ENCODE measurements around the gene SPEM3. TPM values are rescaled to one million over a fixed set of nuclear protein-coding genes. Genes with fewer than 3 reads are reported as not detected.
A peak's percentile ranks its signal among the peaks of the same experiment; 100 is the strongest.

Gene SPEM3
- total RNA-seq, 5 donors from 2014 or later (not counting 1 experiment from before 2014, with no cell fraction given) = not detected

DNA sequence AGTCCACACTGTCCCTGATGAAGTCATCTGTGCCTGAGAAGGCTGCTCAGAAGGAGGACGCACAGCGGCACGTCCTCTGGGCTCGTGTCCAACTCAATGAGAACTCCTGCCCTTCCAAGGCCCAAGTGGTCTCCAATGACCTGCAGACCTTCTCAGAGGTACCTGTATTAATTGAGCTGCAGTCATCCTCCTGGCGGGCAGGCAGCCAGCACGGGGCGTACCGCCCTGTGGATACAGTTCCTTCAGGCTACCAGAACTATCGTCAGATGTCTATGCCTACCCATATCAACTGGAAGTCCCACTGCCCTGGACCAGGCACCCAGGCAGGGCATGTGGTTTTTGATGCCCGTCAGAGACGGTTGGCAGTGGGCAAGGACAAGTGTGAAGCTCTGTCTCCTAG lies 3.6 kb downstream of the SPEM3 start:
- no peak overlapping the region for H3K27ac Mint-ChIP-seq

GRCh38 chr17:7435676-7436555 lies 7.3 kb downstream of the SPEM3 start:
- Mint-ChIP-seq H3K4me3 (peak overlapping the region; percentile 92 to 96 (median 93)), H3K9me3 (no peaks in the 10 kb centered on the region), H3K27ac (peak overlapping the region; percentile 95 to 96), H3K27me3 (peaks cover 12 to 20% of the 10 kb centered on the region in 2 donors), H3K36me3 (no peaks in the 10 kb centered on the region), H3K4me1 (peaks cover 41 to 48% (median 44%) of the 10 kb centered on the region in 3 donors)
- ChIA-PET POLR2A (interaction anchor here in 1 of 2 donors (0.6 to 2.9 kb wide), 7 partner anchors 8 to 251 kb away, joined by 3 to 21 read pairs (median 6); partner anchors contain the start of genes POLR2A, TMEM256 and TP53), CTCF (interaction anchor here (0.5 to 2.9 kb wide), 29 partner anchors 10 to 390 kb away, joined by 3 to 26 read pairs (median 5); partner anchors contain the start of genes GABARAP (in 1 of the 2), SENP3 (in 1 of the 2), TMEM256 (in 1 of the 2) and TP53 (in 1 of the 2))
- no peaks in the 10 kb centered on the region for H3K36me3 ChIP-seq (ENCODE audit: control insufficient read depth in 2 of 2, extremely low read depth in 1 of 2, insufficient read depth in 1 of 2, low read length in 1 of 2)
- no peaks in the 10 kb centered on the region for H3K9me3 ChIP-seq
- peaks cover 0 to 35% of the 10 kb centered on the region in 2 experiments for H3K27me3 ChIP-seq (replicated peaks in 1 of 2; ENCODE audit: control insufficient read depth in 2 of 2, extremely low read depth in 1 of 2, insufficient read depth in 2 of 2, low read length in 1 of 2)
- H3K27ac ChIP-seq (ENCODE audit: low read length) = peak overlapping the region; percentile 83
- WGBS (ENCODE audit: insufficient coverage) = 12% methylated on average over 49 of the region's 49 CpGs
- peak; percentile 44 to 52 (median 48) for ATAC-seq (replicated peaks in 1 of 4)
- peak in 34 of 35 experiments; percentile 24 to 76 (median 43) for DNase-seq
- peaks cover 13 to 58% of the 10 kb centered on the region in 2 experiments for H3K4me1 ChIP-seq (ENCODE audit: control insufficient read depth in 1 of 2, extremely low read depth in 1 of 2, insufficient read depth in 2 of 2, low read length in 2 of 2)
- H3K4me3 ChIP-seq (ENCODE audit: control insufficient read depth in 1 of 2, extremely low read depth in 1 of 2, low read length in 1 of 2) = peak overlapping the region; percentile 78 to 86

More for the DNA sequence above, 3.6 kb downstream of the SPEM3 start:
- DNase-seq (no peak), ATAC-seq (replicated peaks in 1 of 4) (no peak)
- ChIA-PET POLR2A (no interaction called here), CTCF (no interaction called here)
- WGBS (ENCODE audit: insufficient coverage) = 93% methylated on average over 11 of the region's 11 CpGs
- peaks cover 14 to 20% (median 17%) of the 10 kb centered on the region in 3 donors for H3K4me1 Mint-ChIP-seq
- Histone ChIP-seq H3K4me3 (ENCODE audit: control insufficient read depth in 1 of 2, extremely low read depth in 1 of 2, low read length in 1 of 2) (no peak overlapping the region), H3K4me1 (ENCODE audit: control insufficient read depth in 1 of 2, extremely low read depth in 1 of 2, insufficient read depth in 2 of 2, low read length in 2 of 2) (peaks cover 0 to 22% of the 10 kb centered on the region in 2 experiments), H3K9me3 (no peaks in the 10 kb centered on the region), H3K27me3 (replicated peaks in 1 of 2; ENCODE audit: control insufficient read depth in 2 of 2, extremely low read depth in 1 of 2, insufficient read depth in 2 of 2, low read length in 1 of 2) (no peaks in the 10 kb centered on the region), H3K27ac (ENCODE audit: low read length) (no peak overlapping the region), H3K36me3 (ENCODE audit: control insufficient read depth in 2 of 2, extremely low read depth in 1 of 2, insufficient read depth in 1 of 2, low read length in 1 of 2) (no peaks in the 10 kb centered on the region)
- H3K36me3 Mint-ChIP-seq = no peaks in the 10 kb centered on the region
- no peaks in the 10 kb centered on the region for H3K27me3 Mint-ChIP-seq
- H3K9me3 Mint-ChIP-seq = no peaks in the 10 kb centered on the region
- no peak overlapping the region for H3K4me3 Mint-ChIP-seq

DNA sequence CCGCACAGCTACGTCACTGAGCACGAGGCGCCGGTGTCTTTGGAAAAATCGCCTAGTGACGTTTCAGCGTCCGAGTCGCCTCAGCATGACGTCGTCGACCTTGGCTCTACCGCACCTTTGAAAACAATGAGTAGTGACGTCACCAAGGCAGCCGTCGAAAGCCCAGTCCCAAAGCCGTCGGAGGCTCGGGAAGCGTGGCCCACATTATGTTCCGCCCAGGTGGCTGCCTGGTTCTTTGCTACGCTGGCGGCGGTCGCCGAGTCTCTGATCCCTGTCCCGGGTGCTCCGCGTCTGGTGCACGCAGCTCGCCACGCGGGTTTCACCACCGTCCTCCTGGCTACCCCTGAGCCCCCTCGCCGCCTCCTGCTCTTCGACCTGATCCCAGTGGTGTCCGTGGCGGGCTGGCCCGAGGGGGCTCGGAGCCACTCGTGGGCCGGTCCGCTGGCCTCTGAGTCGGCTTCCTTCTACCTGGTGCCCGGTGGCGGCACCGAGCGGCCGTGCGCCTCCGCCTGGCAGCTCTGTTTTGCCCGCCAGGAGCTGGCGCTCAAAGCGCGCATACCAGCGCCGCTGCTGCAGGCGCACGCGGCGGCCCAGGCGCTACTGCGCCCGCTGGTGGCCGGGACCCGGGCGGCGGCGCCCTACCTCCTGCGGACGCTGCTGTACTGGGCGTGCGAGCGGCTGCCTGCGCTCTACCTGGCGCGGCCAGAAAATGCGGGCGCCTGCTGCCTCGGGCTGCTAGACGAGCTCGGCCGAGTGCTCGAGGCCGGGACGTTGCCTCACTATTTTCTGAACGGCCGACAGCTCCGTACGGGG lies 8.1 kb downstream of the SPEM3 start:
- no peaks in the 10 kb centered on the region for H3K9me3 ChIP-seq
- peak overlapping the region; percentile 78 to 86 for H3K4me3 ChIP-seq (ENCODE audit: control insufficient read depth in 1 of 2, extremely low read depth in 1 of 2, low read length in 1 of 2)
- H3K27me3 ChIP-seq (replicated peaks in 1 of 2; ENCODE audit: control insufficient read depth in 2 of 2, extremely low read depth in 1 of 2, insufficient read depth in 2 of 2, low read length in 1 of 2) = peaks cover 0 to 43% of the 10 kb centered on the region in 2 experiments
- H3K27ac ChIP-seq (ENCODE audit: low read length) = peak overlapping the region; percentile 83
- no peaks in the 10 kb centered on the region for H3K36me3 ChIP-seq (ENCODE audit: control insufficient read depth in 2 of 2, extremely low read depth in 1 of 2, insufficient read depth in 1 of 2, low read length in 1 of 2)
- POLR2A ChIA-PET = interaction anchor here (0.5 to 2.9 kb wide), 4 partner anchors 19 to 250 kb away, joined by 4 to 21 read pairs (median 6); partner anchors contain the start of genes POLR2A (in 1 of the 2) and TP53 (in 1 of the 2)
- Mint-ChIP-seq H3K4me3 (peak overlapping the region; percentile 92 to 96 (median 93)), H3K27me3 (peaks cover 14 to 28% of the 10 kb centered on the region in 2 donors), H3K27ac (peak overlapping the region; percentile 95 to 96), H3K9me3 (no peaks in the 10 kb centered on the region), H3K36me3 (no peaks in the 10 kb centered on the region), H3K4me1 (peaks cover 41 to 48% (median 45%) of the 10 kb centered on the region in 3 donors)
- WGBS (ENCODE audit: insufficient coverage) = 13% methylated on average over 92 of the region's 92 CpGs
- ATAC-seq (replicated peaks in 1 of 4) (peak; percentile 66 to 70 (median 68)), DNase-seq (peak; percentile 62 to 91 (median 77))
- CTCF ChIA-PET = interaction anchor here (0.5 to 2.9 kb wide), 22 partner anchors 9 to 391 kb away, joined by 3 to 26 read pairs (median 5); partner anchors contain the start of genes GABARAP (in 1 of the 2), SOX15 (in 1 of the 2), TMEM256 (in 1 of the 2) and TP53 (in 1 of the 2)
- peaks cover 13 to 58% of the 10 kb centered on the region in 2 experiments for H3K4me1 ChIP-seq (ENCODE audit: control insufficient read depth in 1 of 2, extremely low read depth in 1 of 2, insufficient read depth in 2 of 2, low read length in 2 of 2)

DNA sequence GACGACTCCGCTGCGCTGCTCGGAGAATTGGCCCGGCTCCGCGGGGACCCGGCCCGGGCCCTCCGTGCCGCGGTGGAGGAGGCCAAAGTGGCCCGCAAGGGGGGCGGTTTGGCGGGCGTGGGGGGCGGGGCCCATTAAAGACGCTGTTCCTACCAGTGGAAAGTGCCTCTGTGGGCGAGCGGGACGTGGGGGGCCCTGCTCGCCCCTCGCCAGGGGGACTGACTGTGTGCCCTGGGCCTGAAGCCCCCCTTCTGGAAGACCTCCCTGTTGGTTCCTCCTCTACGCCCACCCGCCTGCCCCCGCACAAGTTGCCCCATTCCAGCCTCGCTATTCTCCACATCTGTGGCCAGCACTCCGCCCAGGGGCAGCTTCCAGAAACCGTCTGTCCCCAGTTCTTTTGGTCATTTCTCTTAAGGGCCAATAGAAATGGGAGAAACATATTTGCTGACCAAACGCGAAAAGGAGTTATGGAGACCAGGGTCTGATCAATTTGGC lies 8.8 kb downstream of the SPEM3 start:
- H3K4me3 ChIP-seq (ENCODE audit: control insufficient read depth in 1 of 2, extremely low read depth in 1 of 2, low read length in 1 of 2) = peak overlapping the region; percentile 21 to 86
- H3K27ac ChIP-seq (ENCODE audit: low read length) = no peak overlapping the region
- ATAC-seq (replicated peaks in 1 of 4) = no peak
- H3K4me1 ChIP-seq (ENCODE audit: control insufficient read depth in 1 of 2, extremely low read depth in 1 of 2, insufficient read depth in 2 of 2, low read length in 2 of 2) = peaks cover 13 to 58% of the 10 kb centered on the region in 2 experiments
- peak in 1 of 35 experiments; percentile 5 for DNase-seq
- Mint-ChIP-seq H3K9me3 (no peaks in the 10 kb centered on the region), H3K4me1 (peaks cover 41 to 48% (median 47%) of the 10 kb centered on the region in 3 donors), H3K27ac (no peak overlapping the region), H3K27me3 (peaks cover 20 to 34% of the 10 kb centered on the region in 2 donors), H3K36me3 (no peaks in the 10 kb centered on the region), H3K4me3 (peak overlapping the region; percentile 92 to 96 (median 93))
- ChIA-PET POLR2A (interaction anchor here in 1 of 2 donors (1.2 to 2.9 kb wide), 2 partner anchors 38 to 48 kb away, joined by 4 to 21 read pairs; partner anchors contain the start of gene POLR2A), CTCF (interaction anchor here (0.9 to 2.9 kb wide), 9 partner anchors 17 to 123 kb away, joined by 3 to 21 read pairs (median 7); partner anchors contain the start of gene TMEM256 (in 1 of the 2))
- H3K36me3 ChIP-seq (ENCODE audit: control insufficient read depth in 2 of 2, extremely low read depth in 1 of 2, insufficient read depth in 1 of 2, low read length in 1 of 2) = no peaks in the 10 kb centered on the region
- 57% methylated on average over 27 of the region's 31 CpGs for WGBS (ENCODE audit: insufficient coverage)
- no peaks in the 10 kb centered on the region for H3K9me3 ChIP-seq
- H3K27me3 ChIP-seq (replicated peaks in 1 of 2; ENCODE audit: control insufficient read depth in 2 of 2, extremely low read depth in 1 of 2, insufficient read depth in 2 of 2, low read length in 1 of 2) = peaks cover 0 to 49% of the 10 kb centered on the region in 2 experiments

DNA sequence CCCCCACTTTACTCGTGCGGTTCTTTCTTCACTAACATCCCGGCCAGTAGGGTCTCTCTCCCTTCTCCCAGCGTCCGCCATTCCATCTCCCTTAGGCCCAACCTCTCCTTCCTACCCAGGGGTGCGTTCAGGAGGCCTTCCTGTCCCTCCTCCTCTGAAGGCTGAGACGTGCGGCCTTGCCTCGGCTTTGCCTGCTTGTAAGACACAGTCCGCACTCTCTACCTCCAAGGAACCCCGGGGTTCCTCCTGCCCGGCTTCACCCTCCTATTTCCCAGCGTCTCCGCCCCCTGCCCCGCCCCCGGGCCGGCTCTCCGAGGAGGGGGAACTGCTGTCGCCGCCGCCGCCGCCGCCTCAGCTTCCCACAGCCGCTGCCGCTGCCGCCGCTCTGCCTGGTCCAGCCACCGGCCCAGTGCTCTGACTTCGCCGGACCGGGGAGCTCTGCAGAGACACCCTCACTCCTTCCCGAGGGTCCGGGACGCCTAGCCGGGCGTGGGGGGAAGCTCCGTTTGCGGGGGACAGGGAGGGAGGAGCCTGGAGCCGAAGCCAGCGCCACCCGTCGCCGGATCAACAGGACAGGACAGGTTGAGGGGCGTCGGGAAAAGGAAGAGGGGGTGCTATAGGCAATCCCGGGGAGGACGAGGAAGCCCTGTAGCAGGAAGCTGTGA lies 9.4 kb downstream of the SPEM3 start:
- Histone ChIP-seq H3K27me3 (replicated peaks in 1 of 2; ENCODE audit: control insufficient read depth in 2 of 2, extremely low read depth in 1 of 2, insufficient read depth in 2 of 2, low read length in 1 of 2) (peaks cover 0 to 56% of the 10 kb centered on the region in 2 experiments), H3K27ac (ENCODE audit: low read length) (no peak overlapping the region), H3K9me3 (no peaks in the 10 kb centered on the region), H3K4me1 (ENCODE audit: control insufficient read depth in 1 of 2, extremely low read depth in 1 of 2, insufficient read depth in 2 of 2, low read length in 2 of 2) (peaks cover 13 to 58% of the 10 kb centered on the region in 2 experiments), H3K36me3 (ENCODE audit: control insufficient read depth in 2 of 2, extremely low read depth in 1 of 2, insufficient read depth in 1 of 2, low read length in 1 of 2) (no peaks in the 10 kb centered on the region), H3K4me3 (ENCODE audit: control insufficient read depth in 1 of 2, extremely low read depth in 1 of 2, low read length in 1 of 2) (peak overlapping the region in 1 of 2 donors; percentile 46)
- Mint-ChIP-seq H3K36me3 (no peaks in the 10 kb centered on the region), H3K9me3 (no peaks in the 10 kb centered on the region), H3K4me3 (peak overlapping the region; percentile 61 to 96 (median 73)), H3K4me1 (peaks cover 41 to 48% (median 48%) of the 10 kb centered on the region in 3 donors), H3K27me3 (peaks cover 23 to 40% of the 10 kb centered on the region in 2 donors), H3K27ac (no peak overlapping the region)
- POLR2A ChIA-PET = no interaction called here
- 29% methylated on average over 43 of the region's 48 CpGs for WGBS (ENCODE audit: insufficient coverage)
- CTCF ChIA-PET = interaction anchor here in 1 of 2 donors (0.5 kb wide), 1 partner anchor 123 kb away, joined by 3 read pairs; no protein-coding TSS in a partner anchor
- no peak for ATAC-seq (replicated peaks in 1 of 4)
- DNase-seq = peak in 32 of 35 experiments; percentile 17 to 69 (median 45)

Data from T-cell (primary cell).